ENCODE results near the gene HOXD10.

The HOXD10 gene

GRCh38 chr2:176161825-176162626 lies 45.4 kb downstream of the HOXD10 start:
- ATAC-seq: no peak
- TF ChIP-seq ZNF565 (CRISPR knock-in tag; conservative IDR thresholded peaks at IDR 0.05; ENCODE audit: low read depth) (no peak), ZC3H10 (CRISPR knock-in tag; IDR thresholded peaks at IDR 0.05) (no peak), TOX (CRISPR knock-in tag; IDR thresholded peaks at IDR 0.05; ENCODE audit: borderline replicate concordance) (no peak), ZNF8 (CRISPR knock-in tag; IDR thresholded peaks at IDR 0.05) (no peak), TSHZ2 (CRISPR knock-in tag; IDR thresholded peaks at IDR 0.05) (no peak), ZFP3 (CRISPR knock-in tag; IDR thresholded peaks at IDR 0.05) (no peak), CSDC2 (CRISPR knock-in tag; IDR thresholded peaks at IDR 0.05) (no peak), ZFP30 (CRISPR knock-in tag; IDR thresholded peaks at IDR 0.05) (no peak), RARB (CRISPR knock-in tag; IDR thresholded peaks at IDR 0.05) (no peak), CREB5 (CRISPR knock-in tag; IDR thresholded peaks at IDR 0.05; ENCODE audit: low read depth) (no peak), CSRNP3 (CRISPR knock-in tag; IDR thresholded peaks at IDR 0.05) (no peak), ESRRG (CRISPR knock-in tag; IDR thresholded peaks at IDR 0.05) (no peak), PPARA (CRISPR knock-in tag; IDR thresholded peaks at IDR 0.05; ENCODE audit: borderline replicate concordance) (no peak), ZNF70 (CRISPR knock-in tag; IDR thresholded peaks at IDR 0.05) (no peak), GLIS3 (CRISPR knock-in tag; IDR thresholded peaks at IDR 0.05) (no peak), PATZ1 (CRISPR knock-in tag; IDR thresholded peaks at IDR 0.05; ENCODE audit: borderline replicate concordance) (no peak), ISL1 (CRISPR knock-in tag; IDR thresholded peaks at IDR 0.05) (no peak), ARNTL (CRISPR knock-in tag; IDR thresholded peaks at IDR 0.05; ENCODE audit: borderline replicate concordance, low read depth) (no peak)

GRCh38 chr2:176162911-176163671 lies 46.5 kb downstream of the HOXD10 start:
- TF ChIP-seq ARNTL (CRISPR knock-in tag; IDR thresholded peaks at IDR 0.05; ENCODE audit: borderline replicate concordance, low read depth): no peak
- no peak for TF ChIP-seq ZNF8 (CRISPR knock-in tag; IDR thresholded peaks at IDR 0.05)
- TF ChIP-seq CSRNP3 (CRISPR knock-in tag; IDR thresholded peaks at IDR 0.05): no peak
- no peak for TF ChIP-seq OSR1 (CRISPR knock-in tag; IDR thresholded peaks at IDR 0.05)
- no peak for TF ChIP-seq PPARA (CRISPR knock-in tag; IDR thresholded peaks at IDR 0.05; ENCODE audit: borderline replicate concordance)
- no peak for TF ChIP-seq ZFP30 (CRISPR knock-in tag; IDR thresholded peaks at IDR 0.05)
- TF ChIP-seq RARB (CRISPR knock-in tag; IDR thresholded peaks at IDR 0.05): no peak
- no peak for ATAC-seq

GRCh38 chr2:176163672-176164056 lies 47.1 kb downstream of the HOXD10 start:
- no peak for ATAC-seq
- TF ChIP-seq CSRNP3 (CRISPR knock-in tag; IDR thresholded peaks at IDR 0.05): no peak
- no peak for TF ChIP-seq TSHZ2 (CRISPR knock-in tag; IDR thresholded peaks at IDR 0.05)
- TF ChIP-seq SNAI2 (CRISPR knock-in tag; IDR thresholded peaks at IDR 0.05): no peak
- TF ChIP-seq ARNTL (CRISPR knock-in tag; IDR thresholded peaks at IDR 0.05; ENCODE audit: borderline replicate concordance, low read depth): no peak
- no peak for TF ChIP-seq ZNF565 (CRISPR knock-in tag; conservative IDR thresholded peaks at IDR 0.05; ENCODE audit: low read depth)
- TF ChIP-seq ZC3H10 (CRISPR knock-in tag; IDR thresholded peaks at IDR 0.05): no peak
- TF ChIP-seq BACH2 (CRISPR knock-in tag; IDR thresholded peaks at IDR 0.05; ENCODE audit: borderline replicate concordance): no peak
- no peak for TF ChIP-seq PPARA (CRISPR knock-in tag; IDR thresholded peaks at IDR 0.05; ENCODE audit: borderline replicate concordance)
- no peak for TF ChIP-seq TCF4 (CRISPR knock-in tag; IDR thresholded peaks at IDR 0.05; ENCODE audit: borderline replicate concordance)
- no peak for TF ChIP-seq ZFP3 (CRISPR knock-in tag; IDR thresholded peaks at IDR 0.05)
- no peak for TF ChIP-seq RARB (CRISPR knock-in tag; IDR thresholded peaks at IDR 0.05)
